ENCODE measurements around the gene INPP5A.

- TF ChIP-seq CTCF (IDR thresholded peaks at IDR 0.05) (no peak), POLR2A (IDR thresholded peaks at IDR 0.05) (no peak)
These were observed 67.8 kb downstream of the INPP5A start for GRCh38 chr10:132605390-132605789.
